Thyroid gland (tissue), 4 donors: ENCODE measurements around the gene GARS1.

Experiments used
- CTCF ChIP-seq, 6 experiments: fragments of 200-600 bp in 3 of 6; fragments of 450-650 bp in 3 of 6; sonication (generic) in 3 of 6; IDR thresholded peaks; one replicate each; pipeline ENCODE4 v1.5.1; 2016 to 2019; ENCODE audit warnings: antibody characterized with exemption in 6 of 6, mild to moderate bottlenecking in 2 of 6, inconsistent platforms in 1 of 6, moderate library complexity in 1 of 6
- POLR2A ChIP-seq, 2 donors: fragments of 450-650 bp; IDR thresholded peaks; one replicate each; pipeline ENCODE4 v1.6.1; 2017; ENCODE audit warnings: antibody characterized with exemption in 2 of 2, mild to moderate bottlenecking in 2 of 2, moderate library complexity in 1 of 2

DNA sequence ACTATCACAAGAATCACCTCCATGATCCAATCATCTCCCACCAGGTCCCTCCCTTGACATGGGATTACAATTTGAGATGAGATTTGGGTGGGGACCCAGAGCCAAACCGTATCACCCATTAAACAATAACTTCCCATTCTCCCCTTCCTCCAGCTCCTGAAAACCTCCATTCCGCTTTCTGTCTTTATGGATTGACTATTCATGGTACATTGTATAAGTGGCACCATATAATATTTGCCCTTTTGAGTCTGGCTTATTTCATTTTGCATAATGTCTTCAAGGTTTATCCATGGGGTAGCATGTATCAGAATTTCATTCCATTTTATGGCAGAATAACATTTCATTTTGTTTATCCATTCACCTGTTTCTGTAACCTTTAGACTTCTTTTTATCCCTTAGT, 39.2 kb upstream of the GARS1 start:
- no peak for TF ChIP-seq CTCF (IDR thresholded peaks at IDR 0.05)
- TF ChIP-seq POLR2A (IDR thresholded peaks at IDR 0.05): no peak
